HFF-Myc (cell line): ENCODE results near the gene NUDT8.
"Not testable (repeated sequence)": the region's sequence is repeated elsewhere in the genome, so short reads cannot be mapped to it uniquely, and the experiment has no call there.

Experiments
- DNase-seq: peaks from one replicate; pipeline ENCODE4 v3.0.0-alpha.2; 2011; ENCODE audit warnings: low read depth; ENCODE audit errors: extremely low read depth
- H3K4me3 ChIP-seq: replicated peaks from 2 replicates; pipeline ENCODE4 v1.5.1; 2011; ENCODE audit warnings: low read depth, mild to moderate bottlenecking, control low read depth, low read length
- TF ChIP-seq, protein P1 (sequence below): IDR thresholded peaks from 2 replicates; pipeline ENCODE4 v1.5.1; 2012; ENCODE audit warnings: mild to moderate bottlenecking, low read depth, low read length, control low read depth; ENCODE audit errors: missing control alignments

Gene NUDT8

DNA sequence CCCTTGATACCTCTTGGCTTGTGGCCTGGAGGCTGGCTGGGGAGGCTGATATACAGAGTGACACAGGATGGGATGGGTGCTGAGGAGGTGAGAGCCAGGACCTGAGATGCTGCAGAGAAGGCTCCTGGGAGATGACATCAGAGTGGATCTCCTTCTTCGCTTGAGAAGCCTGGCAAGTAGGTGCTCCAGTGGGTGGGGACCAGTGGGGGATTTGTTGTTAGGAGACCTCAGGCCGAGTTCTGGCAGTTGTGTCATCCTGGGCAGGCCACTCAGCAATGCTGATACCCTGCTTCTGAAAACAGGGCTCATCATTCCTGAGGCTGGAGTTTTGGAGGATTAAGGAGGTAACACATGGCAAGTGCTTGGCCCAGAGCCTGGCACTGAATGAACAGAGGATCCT lies 24.9 kb downstream of the NUDT8 start:
- TF ChIP-seq, protein P1, sequence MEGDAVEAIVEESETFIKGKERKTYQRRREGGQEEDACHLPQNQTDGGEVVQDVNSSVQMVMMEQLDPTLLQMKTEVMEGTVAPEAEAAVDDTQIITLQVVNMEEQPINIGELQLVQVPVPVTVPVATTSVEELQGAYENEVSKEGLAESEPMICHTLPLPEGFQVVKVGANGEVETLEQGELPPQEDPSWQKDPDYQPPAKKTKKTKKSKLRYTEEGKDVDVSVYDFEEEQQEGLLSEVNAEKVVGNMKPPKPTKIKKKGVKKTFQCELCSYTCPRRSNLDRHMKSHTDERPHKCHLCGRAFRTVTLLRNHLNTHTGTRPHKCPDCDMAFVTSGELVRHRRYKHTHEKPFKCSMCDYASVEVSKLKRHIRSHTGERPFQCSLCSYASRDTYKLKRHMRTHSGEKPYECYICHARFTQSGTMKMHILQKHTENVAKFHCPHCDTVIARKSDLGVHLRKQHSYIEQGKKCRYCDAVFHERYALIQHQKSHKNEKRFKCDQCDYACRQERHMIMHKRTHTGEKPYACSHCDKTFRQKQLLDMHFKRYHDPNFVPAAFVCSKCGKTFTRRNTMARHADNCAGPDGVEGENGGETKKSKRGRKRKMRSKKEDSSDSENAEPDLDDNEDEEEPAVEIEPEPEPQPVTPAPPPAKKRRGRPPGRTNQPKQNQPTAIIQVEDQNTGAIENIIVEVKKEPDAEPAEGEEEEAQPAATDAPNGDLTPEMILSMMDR, result no peak
- no peak for DNase-seq
- H3K4me3 ChIP-seq, result no peak overlapping the region

DNA sequence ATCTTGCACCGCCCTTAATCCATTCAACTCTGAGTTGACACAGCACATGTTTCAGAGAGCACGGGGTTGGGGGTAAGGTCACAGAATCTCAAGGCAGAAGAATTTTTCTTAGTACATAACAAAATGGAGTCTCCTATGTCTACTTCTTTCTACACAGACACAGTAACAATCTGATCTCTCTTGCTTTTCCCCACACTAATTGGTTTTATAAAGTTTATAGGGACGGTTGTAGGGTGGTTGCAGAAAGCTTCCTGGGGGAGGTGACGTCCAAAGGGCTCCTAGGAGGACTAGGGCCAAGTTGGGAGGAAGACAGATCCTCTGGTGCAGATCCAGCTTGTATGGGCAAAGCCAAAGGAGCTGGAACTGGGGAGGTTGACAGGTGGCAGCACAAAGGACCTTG lies 25.6 kb downstream of the NUDT8 start:
- not testable (repeated sequence) for DNase-seq, H3K4me3 ChIP-seq

DNA sequence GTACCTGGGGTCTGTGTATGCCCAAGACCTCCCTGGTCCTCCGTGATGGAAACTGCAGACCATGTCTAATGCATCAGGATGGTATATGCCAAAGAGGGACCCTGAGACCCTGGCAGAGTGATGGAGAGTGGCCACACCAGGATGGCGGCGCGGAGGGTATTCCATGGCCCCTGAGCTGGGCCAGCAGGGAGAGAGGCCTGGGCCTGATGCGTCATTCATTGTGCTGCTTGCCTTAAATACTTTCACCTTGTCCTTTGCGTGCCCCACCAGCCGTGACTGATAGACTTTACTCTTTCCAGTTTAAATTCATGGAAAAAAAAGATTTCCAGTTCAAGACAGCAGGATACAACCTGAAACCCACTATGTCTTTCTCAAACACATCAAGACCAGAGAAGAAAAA lies 28.6 kb downstream of the NUDT8 start:
- TF ChIP-seq, protein P1, result no peak
- H3K4me3 ChIP-seq, result no peak overlapping the region
- no peak for DNase-seq

DNA sequence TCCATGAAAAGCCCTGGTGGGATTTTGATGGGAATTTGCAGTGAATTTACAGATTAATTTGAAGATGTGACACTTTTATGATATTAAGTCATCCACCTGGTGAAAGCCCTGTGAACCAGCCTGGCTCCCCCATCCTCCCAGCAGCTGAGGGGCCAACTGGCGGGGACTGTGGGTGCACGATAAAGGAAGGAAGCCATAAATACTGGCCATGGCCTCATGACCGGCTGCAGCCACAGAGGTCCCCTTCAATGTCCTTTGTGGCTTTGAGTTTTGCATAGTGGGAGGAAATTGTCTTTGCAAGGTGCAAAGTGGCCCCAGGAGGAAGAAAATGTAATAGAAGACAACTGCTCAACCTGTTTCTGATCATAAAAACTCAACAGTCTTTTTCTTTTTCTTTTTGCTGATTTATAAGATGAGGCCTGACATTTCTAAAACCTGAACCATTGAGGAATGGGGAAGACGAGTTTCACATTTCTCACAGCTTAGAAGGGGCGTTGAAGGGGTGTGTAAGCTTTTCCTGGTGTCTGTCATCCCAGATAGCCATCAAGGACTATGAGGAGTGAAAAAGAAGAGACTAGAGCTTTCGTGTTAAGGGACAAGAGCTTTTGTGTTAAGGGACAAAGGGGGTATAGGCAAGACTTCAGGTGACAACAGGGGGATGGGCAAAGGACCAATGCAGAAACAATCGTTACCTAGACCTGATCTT lies 29.3 kb downstream of the NUDT8 start:
- TF ChIP-seq, protein P1, result no peak
- no peak for DNase-seq
- no peak overlapping the region for H3K4me3 ChIP-seq

DNA sequence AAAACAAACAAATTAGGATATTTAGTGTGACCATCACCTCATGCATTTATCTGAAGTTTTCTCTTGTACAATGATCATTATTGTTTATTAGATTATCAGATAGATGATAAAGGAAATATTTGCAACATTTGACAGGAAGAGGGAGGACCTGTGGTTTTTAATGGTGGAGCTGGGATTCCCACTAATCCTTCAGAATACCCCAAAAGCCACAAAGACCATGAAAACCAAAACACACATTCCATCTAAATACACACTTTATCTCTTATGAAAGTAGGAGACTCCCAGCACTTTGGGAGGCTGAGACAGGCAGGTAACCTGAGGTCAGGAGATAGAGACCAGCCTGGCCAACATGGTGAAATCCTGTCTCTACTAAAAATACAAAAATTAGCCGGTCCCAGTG lies 30.6 kb downstream of the NUDT8 start:
- H3K4me3 ChIP-seq, result no peak overlapping the region
- DNase-seq, result no peak
- TF ChIP-seq, protein P1, result no peak

DNA sequence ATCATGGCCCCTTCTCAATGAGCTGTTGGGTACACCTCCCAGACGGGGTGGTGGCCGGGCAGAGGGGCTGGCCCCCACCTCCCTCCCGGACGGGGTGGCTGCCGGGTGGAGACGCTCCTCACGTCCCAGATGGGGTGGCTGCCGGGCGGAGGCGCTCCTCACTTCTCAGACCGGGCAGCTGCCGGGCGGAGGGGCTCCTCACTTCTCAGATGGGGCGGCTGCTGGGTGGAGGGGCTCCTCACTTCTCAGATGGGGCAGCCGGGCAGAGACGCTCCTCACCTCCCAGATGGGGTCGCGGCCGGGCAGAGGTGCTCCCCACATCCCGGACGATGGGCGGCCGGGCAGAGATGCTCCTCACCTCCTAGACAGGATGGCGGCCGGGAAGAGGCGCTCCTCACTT lies 31.8 kb downstream of the NUDT8 start:
- H3K4me3 ChIP-seq, DNase-seq: not testable (repeated sequence)

DNA sequence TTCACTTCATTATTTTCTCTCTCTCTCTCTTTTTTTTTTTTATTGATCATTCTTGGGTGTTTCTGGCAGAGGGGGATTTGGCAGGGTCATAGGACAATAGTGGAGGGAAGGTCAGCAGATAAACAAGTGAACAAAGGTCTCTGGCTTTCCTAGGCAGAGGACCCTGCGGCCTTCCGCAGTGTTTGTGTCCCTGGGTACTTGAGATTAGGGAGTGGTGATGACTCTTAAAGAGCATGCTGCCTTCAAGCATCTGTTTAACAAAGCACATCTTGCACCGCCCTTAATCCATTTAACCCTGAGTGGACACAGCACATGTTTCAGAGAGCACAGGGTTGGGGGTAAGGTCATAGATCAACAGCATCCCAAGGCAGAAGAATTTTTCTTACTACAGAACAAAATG lies 32.3 kb downstream of the NUDT8 start:
- not testable (repeated sequence) for DNase-seq, H3K4me3 ChIP-seq

DNA sequence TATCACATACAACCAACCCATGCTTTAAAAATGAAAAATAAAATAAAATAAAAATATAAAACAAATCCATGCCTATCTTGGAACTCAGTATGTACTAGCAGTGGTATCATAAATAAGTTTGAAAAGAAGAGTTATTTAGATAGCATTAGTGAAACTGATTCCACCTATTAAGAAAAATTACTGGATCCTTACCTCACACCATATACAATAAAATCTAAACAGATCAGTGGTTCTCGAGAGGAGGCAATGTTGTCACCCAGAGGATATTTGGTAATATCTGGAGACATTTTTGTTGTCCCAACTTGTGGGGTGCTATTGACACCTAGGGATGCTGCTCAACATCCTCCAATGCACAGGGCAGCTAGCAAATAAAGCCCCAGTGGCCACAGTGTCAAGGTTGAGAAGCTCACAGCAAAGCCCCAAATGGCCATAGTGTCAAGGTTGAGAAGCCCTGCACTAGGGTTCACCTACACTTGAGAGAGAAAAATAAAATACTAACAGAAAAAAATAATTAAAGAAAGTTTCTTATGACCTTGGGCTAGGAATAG lies 32.9 kb downstream of the NUDT8 start:
- no peak overlapping the region for H3K4me3 ChIP-seq
- TF ChIP-seq, protein P1, result no peak
- DNase-seq, result no peak
